Fibroblast of lung (primary cell): ENCODE results near the gene RGS8.

Experiments
- CTCF ChIP-seq, 2 donors: IDR thresholded peaks in 1 of 2; conservative IDR thresholded peaks in 1 of 2; 1 replicate in 1 of 2; 2 replicates in 1 of 2; pipeline ENCODE4 v1.5.1; 2011 to 2012; ENCODE audit warnings: low read length in 2 of 2, control low read depth in 1 of 2, inconsistent platforms in 1 of 2, low read depth in 1 of 2, mild to moderate bottlenecking in 1 of 2
- EZH2 ChIP-seq: IDR thresholded peaks from 2 replicates; pipeline ENCODE4 v1.5.1; 2012; ENCODE audit warnings: low read length, control low read depth, mild to moderate bottlenecking; ENCODE audit errors: missing control alignments

- no peak for TF ChIP-seq CTCF (conservative IDR thresholded peaks at IDR 0.05 in 1 of 2, IDR thresholded peaks at IDR 0.05 in 1 of 2; ENCODE audit: low read depth in 1 of 2, low read length in 2 of 2)
- TF ChIP-seq EZH2: no peak
Observed at GRCh38 chr1:182709855-182710254, 25.5 kb upstream of the RGS8 start.
